NCI-H146 (cell line): ENCODE data around the gene RNASEH1.
"Not testable (repeated sequence)": the region's sequence is repeated elsewhere in the genome, so short reads cannot be mapped to it uniquely, and the experiment has no call there.

Experiments
- DNase-seq: peaks from one replicate; lab custom pipeline; 2025; lab: John Stamatoyannopoulos, UW

Gene RNASEH1

DNA sequence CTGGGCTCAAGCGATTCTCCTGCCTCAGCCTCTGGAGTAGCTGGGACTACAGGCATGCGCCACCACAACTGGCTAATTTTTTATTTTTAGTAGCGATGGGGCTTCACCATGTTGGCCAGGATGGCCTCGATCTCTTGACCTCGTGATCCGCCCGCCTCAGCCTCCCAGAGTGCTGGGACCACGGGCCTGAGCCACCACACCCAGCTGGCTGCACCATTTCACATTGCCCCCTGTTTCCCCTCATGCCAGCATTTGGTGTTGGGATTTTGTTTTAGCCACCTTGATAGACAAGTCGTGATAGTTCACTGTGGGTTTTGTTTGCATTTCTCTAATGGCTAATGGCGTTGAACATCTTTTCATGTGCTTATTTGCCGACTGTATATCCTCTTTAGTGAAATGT, 31.0 kb upstream of the RNASEH1 start:
- DNase-seq: no peak

DNA sequence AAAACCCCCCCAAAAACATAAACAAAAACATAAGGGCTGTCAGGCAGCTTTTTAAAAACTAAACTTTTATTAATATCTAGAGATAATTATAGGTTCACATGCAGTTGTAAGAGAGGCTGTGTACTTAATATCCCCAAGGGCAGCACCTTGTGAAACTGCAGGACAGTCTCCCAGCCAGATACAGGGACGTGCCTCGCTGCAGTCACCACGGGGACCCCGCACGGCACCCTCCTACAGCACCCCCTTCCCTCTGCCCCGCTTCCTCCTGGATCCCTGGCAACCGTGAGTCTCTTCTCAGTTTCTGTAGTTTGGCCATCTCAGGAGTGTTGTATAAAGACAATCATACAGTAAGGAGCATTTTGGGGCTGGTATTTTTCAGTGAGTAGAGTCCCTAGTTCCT, 30.0 kb upstream of the RNASEH1 start:
- DNase-seq: no peak

DNA sequence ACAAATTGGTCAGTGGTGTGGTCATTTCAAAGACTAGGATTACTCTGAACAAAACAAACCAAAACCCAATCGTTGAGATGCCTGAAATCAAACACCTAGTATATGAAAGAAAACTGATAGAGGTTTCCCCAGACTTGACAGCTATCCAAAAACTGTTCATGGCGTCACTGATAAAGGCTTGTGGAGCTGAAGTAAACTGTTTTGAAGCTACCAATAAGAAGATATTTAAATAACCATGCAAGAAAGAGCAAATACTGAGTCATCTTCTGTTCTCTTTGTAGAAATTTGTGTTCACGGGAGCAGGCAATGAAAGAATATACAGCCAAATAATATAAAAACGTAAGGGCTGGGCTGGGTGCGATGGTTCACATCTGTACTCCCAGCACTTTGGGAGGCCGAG, 29.3 kb upstream of the RNASEH1 start:
- DNase-seq: no peak

DNA sequence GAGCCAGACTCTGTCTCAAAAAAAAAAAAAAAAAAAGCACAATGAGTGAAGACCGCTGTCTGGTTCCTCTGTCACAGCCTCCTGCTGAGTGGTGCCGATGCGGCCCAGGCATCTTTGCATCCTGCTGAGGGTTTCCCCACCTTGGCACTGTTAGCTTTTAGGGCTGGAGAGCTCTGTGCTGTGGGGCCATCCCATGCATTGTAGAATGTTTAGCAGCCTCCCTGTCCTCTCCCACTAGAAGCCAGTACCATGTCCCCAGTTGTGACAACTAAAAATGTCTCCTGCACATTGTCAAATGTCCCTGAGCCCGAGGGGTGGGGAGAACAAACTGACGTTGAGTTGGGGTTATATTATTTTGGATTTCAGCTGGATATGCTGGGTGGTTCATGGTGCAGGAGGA, 28.9 kb upstream of the RNASEH1 start:
- DNase-seq: no peak

DNA sequence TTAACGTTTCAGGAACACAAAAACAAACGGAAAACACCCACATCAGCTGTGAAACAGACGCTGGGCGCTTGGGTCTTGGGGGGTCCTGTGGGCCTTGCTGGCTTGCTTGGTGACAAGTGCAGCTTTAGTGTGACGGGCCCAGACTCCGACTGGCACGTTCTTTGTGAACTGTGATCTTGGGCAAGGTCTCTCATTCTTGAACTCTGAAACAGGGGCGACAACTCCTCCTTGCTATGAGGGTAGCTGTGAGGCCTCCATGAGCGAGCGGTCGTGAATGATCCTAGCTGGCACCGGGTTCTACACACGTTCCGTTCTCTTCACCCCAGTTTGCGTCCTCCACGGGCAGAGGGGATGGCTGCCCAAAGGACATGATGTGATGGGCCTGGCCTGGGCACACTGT, 28.1 kb upstream of the RNASEH1 start:
- DNase-seq: no peak

DNA sequence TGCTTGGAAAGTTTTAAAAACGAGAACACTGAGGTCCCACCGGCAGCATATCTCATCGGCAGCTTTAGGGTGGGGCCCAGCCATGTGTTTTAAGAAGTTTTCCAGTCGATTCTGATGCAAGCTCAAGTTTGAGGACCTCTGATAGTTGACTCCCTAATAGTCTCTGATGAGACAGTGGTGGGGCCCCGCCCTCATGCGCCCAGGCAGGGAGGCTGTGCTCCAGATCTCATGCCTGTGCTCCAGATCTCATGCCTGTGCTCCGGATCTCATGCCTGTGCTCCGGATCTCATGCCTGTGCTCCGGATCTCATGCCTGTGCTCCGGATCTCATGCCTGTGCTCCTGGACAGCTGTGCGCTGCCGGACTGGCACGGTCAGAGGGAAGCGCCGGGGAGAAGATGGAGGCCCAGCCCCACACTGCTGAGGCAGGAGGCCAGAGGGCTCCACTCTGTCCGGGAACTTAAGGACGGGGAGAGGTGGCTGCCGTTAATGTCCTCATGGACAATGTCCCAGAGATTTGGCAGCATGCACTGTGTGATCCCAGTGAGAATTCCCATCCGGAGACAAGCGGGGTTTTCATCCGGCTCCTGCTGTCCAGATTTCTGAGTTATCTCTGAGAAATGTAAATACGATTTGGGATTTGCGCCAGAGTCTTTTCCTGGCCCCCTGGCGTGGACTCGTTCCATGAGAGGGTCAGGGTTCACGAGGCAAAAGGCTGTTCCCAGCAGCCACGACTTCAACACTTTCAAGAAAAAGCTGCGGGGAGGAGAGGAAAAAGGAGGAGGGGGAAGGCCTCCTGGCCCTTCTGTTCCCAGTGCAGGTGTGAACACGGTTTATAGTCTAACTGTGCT, 27.4 kb upstream of the RNASEH1 start:
- peak; percentile 58 for DNase-seq

DNA sequence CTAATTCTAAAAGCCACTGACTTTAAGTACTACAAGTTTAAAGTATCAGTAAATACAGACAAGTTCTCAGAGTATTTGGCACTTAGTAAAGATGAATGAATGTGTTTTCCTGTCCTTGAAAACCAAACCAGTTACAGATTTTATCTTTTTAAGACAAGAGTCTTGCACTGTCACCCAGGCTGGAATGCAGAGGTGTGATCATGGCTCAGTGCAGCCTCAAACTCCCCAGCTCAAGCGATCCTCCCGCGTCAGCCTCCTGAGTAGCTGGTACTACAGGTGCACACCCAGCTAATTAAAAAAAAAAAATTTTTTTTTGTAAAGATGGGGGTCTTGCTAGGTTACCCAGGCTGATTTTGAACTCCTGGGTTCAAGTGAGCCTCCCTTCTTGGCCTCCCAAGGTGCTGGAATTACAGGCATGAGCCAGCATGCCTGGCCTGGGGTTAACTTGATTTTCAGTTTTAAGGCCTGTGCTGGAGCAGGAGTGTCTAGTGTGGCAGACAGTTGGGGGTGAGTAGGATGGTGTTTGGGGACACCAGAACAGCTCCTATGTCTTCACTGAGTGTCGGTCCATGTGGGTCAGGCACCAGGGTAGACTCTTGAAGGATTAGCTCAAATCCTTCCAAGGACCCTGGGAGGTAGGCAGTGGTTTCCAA, 26.6 kb upstream of the RNASEH1 start:
- DNase-seq: no peak

DNA sequence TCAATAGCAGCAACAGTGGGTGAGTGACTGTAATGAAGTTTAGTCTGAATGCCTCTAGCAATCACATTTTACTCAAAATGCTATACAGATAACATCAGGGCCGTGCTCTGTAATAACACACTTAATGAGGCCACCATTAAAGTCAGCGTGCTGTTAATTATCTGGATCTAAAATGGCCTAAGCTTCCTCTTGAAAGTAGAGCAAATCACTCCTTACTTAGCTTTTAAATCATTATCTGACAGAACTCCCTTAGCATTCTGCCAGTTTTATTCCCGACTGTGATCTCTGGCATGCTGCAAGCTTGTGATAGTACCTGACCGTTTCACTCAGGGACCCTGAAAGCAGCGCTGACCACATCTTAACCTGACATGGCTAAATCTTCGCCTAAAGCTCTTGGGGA, 25.9 kb upstream of the RNASEH1 start:
- DNase-seq: no peak

DNA sequence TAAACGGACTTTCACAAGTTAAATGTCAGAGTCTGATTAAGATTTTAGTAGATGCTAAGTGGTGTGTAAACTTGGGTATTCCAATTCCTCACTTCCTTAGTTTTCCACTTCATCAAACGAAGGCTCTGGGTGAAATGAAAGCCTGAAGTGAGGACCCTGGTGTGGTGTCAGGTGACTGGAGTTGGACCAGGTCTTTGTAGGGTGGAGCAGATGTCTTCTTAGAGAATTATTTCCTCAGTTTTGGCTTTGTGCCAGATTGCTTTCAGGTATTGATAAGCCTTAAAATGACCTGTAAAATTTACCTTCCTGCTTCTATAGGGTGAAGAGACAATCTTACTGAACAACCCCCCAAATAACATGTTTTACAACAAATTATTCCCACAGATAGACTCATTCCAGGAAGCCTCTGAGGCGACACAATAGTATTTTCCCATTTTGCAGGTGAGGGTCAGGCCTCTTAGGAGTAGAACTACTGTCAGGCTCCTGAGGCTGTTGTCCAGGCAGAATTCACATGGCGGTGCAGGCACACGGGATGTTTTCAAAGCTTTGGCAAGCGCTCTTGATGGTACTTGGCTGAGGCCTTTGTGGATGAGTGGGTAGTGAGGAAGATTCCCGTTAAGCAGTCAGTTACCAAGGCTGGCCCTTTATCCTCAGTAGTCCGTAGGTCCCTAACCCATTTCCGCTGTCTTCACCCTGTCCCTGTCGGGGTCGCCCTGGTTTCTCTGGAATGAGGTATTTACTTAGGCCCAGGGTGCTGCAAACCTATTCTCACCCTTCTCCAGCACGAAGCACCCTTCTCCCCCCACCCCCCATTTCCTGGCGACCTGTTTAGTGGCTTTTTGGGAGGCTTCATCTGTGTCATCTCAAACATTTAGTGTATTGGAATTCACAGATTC, 23.5 kb upstream of the RNASEH1 start:
- DNase-seq: no peak

DNA sequence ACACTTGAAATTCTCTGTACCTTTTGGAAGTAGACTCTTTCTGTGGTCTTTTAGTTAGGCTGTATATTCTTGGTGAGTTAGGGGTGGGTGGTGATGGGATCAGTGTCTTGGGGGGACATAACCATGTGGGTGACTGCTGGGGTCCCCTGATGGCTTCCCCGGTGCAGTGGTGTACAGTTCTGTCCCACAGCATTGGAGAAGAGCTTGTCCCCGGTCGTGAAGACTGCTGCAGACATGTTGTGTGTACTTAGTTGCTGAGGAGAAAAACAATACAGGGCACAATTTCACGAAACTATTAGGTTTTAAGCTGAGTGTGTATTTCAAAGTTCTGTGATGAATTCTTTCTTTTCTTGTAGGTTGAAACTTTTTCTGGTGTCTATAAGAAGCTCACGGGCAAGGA, 22.3 kb upstream of the RNASEH1 start:
- no peak for DNase-seq

DNA sequence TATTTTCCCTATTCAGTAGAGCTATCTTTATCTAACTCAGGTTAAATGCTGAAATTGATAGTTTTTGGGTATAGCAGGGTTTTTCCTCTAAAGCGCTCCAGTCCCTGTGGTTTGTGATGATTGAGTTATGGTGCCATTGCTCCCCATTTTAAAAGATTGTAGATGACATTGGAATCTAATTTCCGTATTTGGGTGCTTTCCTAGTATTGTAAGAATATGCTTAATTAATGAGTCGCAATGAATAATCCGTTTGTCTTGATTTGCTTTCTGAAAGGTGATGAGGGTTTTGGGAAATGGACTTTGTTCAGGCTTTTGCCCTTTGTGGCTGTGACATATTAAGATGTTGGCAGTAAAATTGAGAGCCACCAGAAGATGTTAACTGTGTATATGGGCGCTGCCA, 20.9 kb upstream of the RNASEH1 start:
- no peak for DNase-seq

DNA sequence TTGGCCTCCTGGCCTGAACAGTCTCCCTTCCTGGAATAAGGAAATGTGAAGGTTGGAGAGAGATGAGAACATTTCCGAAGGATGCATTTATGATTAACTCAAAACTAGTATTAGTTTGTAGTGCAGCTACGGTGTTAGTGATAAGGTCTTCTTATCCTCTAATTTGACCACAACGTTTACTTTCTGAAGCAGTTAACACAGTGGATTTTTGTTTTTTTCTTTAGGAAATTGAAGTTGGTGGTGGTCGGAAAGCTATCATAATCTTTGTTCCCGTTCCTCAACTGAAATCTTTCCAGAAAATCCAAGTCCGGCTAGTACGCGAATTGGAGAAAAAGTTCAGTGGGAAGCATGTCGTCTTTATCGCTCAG, 18.1 kb upstream of the RNASEH1 start:
- DNase-seq: not testable (repeated sequence)

DNA sequence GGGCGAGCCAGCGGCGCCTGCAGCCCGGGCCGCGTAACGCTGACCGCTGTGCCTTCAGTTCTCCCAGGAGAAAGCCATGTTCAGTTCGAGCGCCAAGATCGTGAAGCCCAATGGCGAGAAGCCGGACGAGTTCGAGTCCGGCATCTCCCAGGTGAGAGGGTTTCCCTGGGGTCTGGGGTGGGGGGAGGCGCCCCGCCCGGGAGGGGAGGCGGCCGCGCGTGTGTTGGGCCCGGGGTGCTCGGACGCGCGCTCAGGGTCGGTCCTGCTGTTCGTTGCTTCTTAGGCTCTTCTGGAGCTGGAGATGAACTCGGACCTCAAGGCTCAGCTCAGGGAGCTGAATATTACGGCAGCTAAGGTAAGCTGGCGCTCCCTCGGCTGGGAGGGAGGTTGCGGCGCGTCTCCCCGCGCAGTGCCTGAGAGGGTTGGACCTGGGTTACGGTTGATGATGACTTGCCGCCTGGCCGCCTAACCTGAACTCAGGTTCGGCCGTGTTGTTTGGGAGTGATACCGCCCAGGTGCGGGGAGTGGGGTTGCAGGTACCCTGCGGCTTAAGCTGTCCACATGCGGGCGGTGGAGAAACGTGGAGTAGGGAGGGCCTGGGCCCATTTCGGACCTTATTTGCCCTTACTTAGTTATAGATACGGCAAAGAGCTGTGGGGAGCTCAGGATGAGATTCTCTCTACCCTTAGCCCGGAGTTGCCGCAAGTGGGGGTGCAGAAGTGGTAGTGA, 17.6 kb upstream of the RNASEH1 start:
- peak; percentile 52 for DNase-seq

DNA sequence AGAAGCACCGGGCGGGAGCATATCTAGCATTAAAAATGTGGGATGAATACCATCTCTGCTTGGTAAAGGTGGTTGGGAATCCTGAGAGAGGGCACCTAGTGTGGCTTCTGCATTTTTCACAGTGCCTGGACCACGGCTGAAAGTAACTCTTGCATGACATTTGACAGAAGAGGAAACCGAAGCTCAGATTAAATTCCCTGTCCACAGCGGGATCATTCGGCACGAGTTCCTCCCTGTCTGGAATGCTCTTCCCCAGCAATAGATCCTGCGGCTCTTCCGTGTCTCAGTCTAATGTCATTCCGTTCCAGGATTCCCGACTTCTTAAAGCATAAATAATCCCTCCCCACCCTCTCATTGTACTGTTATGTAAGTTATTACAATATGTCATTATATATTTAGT, 16.0 kb upstream of the RNASEH1 start:
- DNase-seq: no peak

DNA sequence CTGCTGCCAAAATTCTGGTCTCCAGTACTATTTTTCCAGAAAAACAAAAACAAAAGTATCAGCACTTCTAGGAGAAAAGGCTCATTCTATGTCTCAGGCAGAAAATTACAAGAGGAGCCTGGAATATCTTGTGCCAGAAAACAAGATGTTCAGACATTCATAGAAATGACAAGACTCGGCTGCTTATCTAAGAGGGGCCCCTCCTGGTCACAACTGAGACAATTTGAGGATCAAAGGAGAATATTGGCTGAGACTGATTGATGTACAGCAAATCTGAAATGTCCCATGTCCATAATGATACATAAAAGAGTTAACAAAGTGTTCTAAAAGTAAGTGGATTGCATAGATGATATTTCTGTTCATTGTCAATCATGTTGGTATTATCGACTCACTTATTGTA, 14.5 kb upstream of the RNASEH1 start:
- DNase-seq: no peak

DNA sequence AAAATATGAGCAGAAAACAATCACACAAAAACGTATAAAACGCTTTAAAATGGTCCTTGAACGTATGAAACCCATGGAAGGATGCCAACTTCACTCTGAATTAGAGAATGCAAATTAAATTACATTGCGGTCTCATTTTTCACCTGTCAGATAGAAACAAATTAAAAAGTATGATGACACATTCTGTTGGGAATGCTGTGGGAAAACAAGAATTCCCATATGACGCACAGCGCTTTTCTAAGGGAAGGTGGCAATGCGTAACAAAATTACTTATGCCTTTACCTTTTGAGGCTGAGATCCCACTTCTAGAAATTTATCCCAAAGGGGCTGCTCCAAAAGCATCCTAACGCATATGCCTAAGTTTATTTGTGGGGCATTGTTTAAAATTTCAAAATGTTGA, 13.2 kb upstream of the RNASEH1 start:
- no peak for DNase-seq

DNA sequence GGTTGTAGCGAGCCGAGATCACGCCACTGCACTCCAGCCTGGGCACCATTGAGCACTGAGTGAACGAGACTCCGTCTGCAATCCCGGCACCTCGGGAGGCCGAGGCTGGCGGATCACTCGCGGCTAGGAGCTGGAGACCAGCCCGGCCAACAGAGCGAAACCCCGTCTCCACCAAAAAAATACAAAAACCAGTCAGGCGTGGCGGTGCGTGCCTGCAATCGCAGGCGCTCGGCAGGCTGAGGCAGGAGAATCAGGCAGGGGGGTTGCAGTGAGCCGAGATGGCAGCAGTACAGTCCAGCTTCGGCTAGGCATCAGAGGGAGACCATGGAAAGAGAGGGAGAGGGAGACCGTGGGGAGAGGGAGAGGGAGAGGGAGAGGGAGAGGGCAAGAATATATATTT, 11.5 kb upstream of the RNASEH1 start:
- not testable (repeated sequence) for DNase-seq

DNA sequence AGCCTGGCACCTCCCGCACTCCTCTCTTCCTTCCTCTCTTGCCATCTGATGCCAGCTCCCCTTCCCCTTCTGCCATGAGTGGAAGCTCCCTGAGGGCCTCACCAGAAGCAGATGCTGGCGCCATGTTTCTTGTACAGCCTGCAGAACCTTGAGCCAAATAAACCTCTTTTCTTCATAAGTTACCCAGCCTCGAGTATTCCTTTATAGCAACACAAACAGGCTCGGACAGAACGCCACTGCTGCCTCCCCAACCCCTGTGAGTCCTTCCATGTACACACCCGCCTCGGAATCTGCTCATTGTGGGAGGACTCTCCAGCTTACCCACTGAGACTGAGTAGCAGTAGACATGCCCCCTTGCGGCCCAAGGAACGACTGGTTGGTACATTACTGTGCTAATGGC, 8.7 kb upstream of the RNASEH1 start:
- DNase-seq: no peak

DNA sequence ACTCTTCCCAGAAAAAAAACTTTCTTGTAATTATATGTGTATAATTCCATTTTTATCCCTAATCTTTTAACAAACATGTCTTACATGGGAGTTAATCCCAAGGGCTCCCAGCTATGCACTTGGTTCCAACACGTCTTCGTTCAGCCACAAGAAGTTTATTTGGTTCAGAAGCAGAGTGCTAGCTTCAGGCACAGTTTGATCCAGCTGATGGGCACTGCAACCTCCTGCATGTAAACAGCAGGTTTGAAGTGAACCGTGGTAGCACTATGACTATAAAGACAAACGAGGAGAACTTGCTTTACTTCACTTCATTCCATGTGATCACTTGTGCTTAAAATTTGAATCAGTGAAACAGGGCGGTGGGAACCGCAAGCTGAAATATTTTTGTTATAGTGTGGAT, 7.0 kb upstream of the RNASEH1 start:
- DNase-seq: no peak

DNA sequence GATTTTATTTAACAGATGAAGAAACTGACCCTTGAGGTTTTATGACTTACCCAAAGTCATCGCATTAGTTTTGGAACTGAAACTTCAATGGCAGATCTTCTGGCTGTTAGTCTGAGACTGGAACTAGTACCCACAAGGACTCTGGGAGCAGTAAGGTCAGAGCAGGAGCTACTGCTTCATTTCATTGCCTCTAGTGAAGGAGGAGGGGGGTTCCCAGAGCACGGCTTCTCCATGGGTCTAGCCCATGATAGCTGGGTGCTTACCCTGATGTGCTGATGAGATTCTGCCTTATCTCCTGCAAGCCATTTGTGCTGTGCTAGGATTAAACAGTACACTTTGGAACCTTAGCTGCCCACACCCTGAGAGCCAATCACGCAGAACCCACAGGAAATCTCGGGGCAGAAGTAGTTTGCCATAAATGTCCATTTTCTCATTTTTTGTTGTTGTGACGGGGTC, 5.4 kb upstream of the RNASEH1 start:
- no peak for DNase-seq

DNA sequence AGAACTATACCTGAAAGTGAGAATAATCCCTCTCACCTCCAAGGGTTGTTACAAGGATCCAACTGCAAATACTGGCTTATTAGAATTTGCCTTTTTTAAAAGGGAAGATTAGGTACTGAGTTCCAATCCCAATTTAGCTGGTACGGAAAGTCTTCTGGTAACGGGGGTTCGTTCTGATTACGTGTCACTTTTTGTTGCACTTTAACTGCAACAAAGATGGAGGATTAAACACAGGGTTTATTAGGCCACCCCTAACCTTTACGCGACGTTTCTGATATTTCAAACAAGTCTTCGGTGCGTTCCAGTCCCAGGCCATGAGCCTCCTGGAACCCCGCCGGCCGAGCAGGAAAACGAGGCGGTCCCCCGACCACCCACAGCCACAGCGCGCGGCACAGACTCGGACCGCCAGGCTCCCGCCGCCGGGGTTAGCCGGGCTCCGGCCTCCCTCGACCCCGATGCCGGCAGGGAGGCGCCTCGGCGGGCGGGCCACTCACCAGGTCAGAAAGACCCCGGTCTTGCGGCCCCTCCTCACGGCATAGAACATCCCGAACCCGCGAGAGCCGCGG, 411 bp downstream of the RNASEH1 start:
- peak; percentile 68 for DNase-seq

DNA sequence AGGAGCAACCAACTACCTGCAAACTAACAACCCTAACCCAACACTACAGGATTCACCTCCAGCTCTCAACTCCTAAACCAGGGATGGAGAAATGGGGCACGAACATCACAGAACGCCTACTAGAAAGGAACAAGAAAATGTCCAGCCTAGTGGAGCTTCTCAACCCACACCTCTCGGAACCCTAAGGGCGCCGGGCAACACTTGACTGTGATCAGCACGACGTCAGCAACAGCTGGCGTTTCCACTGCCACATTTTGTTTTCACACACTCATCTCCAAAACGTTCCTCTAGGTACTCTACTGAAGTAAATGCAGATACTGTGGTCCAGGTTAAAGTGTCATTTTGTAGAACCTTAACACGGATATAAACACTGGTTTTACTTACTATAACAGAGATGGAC, 4.2 kb downstream of the RNASEH1 start:
- no peak for DNase-seq
